ENCODE data around the gene CYFIP2.

- TF ChIP-seq, protein P1, sequence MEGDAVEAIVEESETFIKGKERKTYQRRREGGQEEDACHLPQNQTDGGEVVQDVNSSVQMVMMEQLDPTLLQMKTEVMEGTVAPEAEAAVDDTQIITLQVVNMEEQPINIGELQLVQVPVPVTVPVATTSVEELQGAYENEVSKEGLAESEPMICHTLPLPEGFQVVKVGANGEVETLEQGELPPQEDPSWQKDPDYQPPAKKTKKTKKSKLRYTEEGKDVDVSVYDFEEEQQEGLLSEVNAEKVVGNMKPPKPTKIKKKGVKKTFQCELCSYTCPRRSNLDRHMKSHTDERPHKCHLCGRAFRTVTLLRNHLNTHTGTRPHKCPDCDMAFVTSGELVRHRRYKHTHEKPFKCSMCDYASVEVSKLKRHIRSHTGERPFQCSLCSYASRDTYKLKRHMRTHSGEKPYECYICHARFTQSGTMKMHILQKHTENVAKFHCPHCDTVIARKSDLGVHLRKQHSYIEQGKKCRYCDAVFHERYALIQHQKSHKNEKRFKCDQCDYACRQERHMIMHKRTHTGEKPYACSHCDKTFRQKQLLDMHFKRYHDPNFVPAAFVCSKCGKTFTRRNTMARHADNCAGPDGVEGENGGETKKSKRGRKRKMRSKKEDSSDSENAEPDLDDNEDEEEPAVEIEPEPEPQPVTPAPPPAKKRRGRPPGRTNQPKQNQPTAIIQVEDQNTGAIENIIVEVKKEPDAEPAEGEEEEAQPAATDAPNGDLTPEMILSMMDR (IDR thresholded peaks at IDR 0.05) = no peak
- no peak for TF ChIP-seq POLR2A (IDR thresholded peaks at IDR 0.05)
These were observed 177.2 kb downstream of the CYFIP2 start for GRCh38 chr5:157443041-157443549.

All from uterus (tissue), 2 donors.